H1 (cell line): Measurements from ENCODE around the gene ZNF622. TPM values are rescaled to one million over a fixed set of nuclear protein-coding genes. Genes with fewer than 3 reads are reported as not detected.

Experiments
- CTCF ChIA-PET: fragments of 300-600 bp; sonication (Branson Sonifier 250); formaldehyde crosslinking; loops from one replicate; lab custom pipeline; 2021; ENCODE audit not compliant: partially characterized antibody; lab: Charles Lee
- POLR2A ChIA-PET: fragments of 300-600 bp; sonication (Branson Sonifier 250); formaldehyde crosslinking; loops from one replicate; lab custom pipeline; 2021; ENCODE audit warnings: inconsistent platforms; ENCODE audit not compliant: partially characterized antibody; lab: Charles Lee
- DNase-seq, 2 experiments: peaks; one replicate each; pipeline versions ENCODE4 v3.0.0 to v3.0.0-alpha.2; 2010 to 2022; ENCODE audit warnings: low spot score in 2 of 2, low read depth in 1 of 2, mixed read lengths in 1 of 2
- FAIRE-seq: peaks from 2 replicates; lab custom pipeline; 2011; peaks lifted over from hg19 to GRCh38; lab: Jason Lieb, UNC
- H2AFZ ChIP-seq: 2 replicates; pipeline ENCODE4 v1.8.1; 2012; ENCODE audit warnings: low read length, inconsistent platforms
- H2AK5ac ChIP-seq: 2 replicates; pipeline ENCODE4 v1.6.1; 2013; ENCODE audit warnings: low read depth, low read length
- H2BK120ac ChIP-seq: replicated peaks from 2 replicates; pipeline ENCODE3; 2013; ENCODE audit warnings: low read depth, low read length, inconsistent platforms
- H2BK12ac ChIP-seq: 2 replicates; pipeline ENCODE4 v1.6.1; 2013; ENCODE audit warnings: low read depth, low read length
- H2BK15ac ChIP-seq: 2 replicates; pipeline ENCODE4 v1.6.1; 2013; ENCODE audit warnings: low read length
- H2BK20ac ChIP-seq: 2 replicates; pipeline ENCODE4 v1.6.1; 2013; ENCODE audit warnings: low read length
- H2BK5ac ChIP-seq: 2 replicates; pipeline ENCODE4 v1.6.1; 2013; ENCODE audit warnings: low read depth, low read length
- H3K14ac ChIP-seq: 2 replicates; pipeline ENCODE4 v1.6.1; 2013; ENCODE audit warnings: inconsistent platforms; ENCODE audit not compliant: insufficient read length
- H3K18ac ChIP-seq: 2 replicates; pipeline ENCODE4 v1.6.1; 2013; ENCODE audit warnings: low read length; ENCODE audit errors: extremely low read depth
- H3K23ac ChIP-seq: 2 replicates; pipeline ENCODE4 v1.6.1; 2013; ENCODE audit warnings: inconsistent platforms; ENCODE audit not compliant: insufficient read length
- H3K23me2 ChIP-seq: 2 replicates; pipeline ENCODE4 v1.6.1; 2013; ENCODE audit warnings: low read depth, low read length
- H3K27ac ChIP-seq: 2 replicates; pipeline ENCODE4 v1.6.1; 2011; ENCODE audit warnings: low read depth, low read length, inconsistent platforms
- H3K27me3 ChIP-seq, 4 experiments: replicated peaks in 1 of 4; 1 replicate in 1 of 4; 2 replicates in 3 of 4; pipeline versions ENCODE4 v1.6.1 to v1.8.1; 2011 to 2013; ENCODE audit warnings: low read length in 3 of 4, mild to moderate bottlenecking in 3 of 4, inconsistent platforms in 2 of 4, mixed read lengths in 2 of 4, moderate library complexity in 1 of 4; ENCODE audit not compliant: control insufficient read depth in 3 of 4, insufficient read depth in 3 of 4; ENCODE audit errors: extremely low read depth in 1 of 4
- H3K36me3 ChIP-seq, 4 experiments: 2 replicates each; pipeline versions ENCODE4 v1.6.1 to v1.8.1; 2011 to 2013; ENCODE audit warnings: mild to moderate bottlenecking in 4 of 4, low read length in 3 of 4, moderate library complexity in 2 of 4, control low read depth in 1 of 4, inconsistent platforms in 1 of 4; ENCODE audit not compliant: insufficient read depth in 4 of 4, control insufficient read depth in 2 of 4
- H3K4ac ChIP-seq: replicated peaks from 2 replicates; pipeline ENCODE3; 2013; ENCODE audit warnings: low read length, low read depth, mixed read lengths, inconsistent platforms; ENCODE audit not compliant: insufficient read length
- H3K4me1 ChIP-seq, 4 experiments: replicated peaks in 1 of 4; 1 replicate in 1 of 4; 2 replicates in 3 of 4; pipeline versions ENCODE4 v1.6.1 to v1.8.1; 2011 to 2013; ENCODE audit warnings: low read length in 3 of 4, inconsistent platforms in 2 of 4, mixed read lengths in 1 of 4; ENCODE audit not compliant: insufficient read depth in 4 of 4, control insufficient read depth in 3 of 4
- H3K4me2 ChIP-seq, 2 experiments: 2 replicates each; pipeline versions ENCODE4 v1.6.1 to v1.8.1; 2011 to 2013; ENCODE audit warnings: low read depth in 2 of 2, low read length in 2 of 2, control low read depth in 1 of 2, inconsistent platforms in 1 of 2, mild to moderate bottlenecking in 1 of 2; ENCODE audit not compliant: insufficient read depth in 1 of 2
- H3K4me3 ChIP-seq, 4 experiments: fragments of 200-600, 300-600 bp in 1 of 4; sonication (generic), shearing (Covaris generic), sonication (Bioruptor Twin) in 1 of 4; 2 replicates each; pipeline versions ENCODE4 v1.5.1 to v1.8.1; 2011 to 2016; ENCODE audit warnings: low read length in 4 of 4, low read depth in 3 of 4, control low read depth in 2 of 4, inconsistent platforms in 2 of 4, mild to moderate bottlenecking in 2 of 4, mixed read lengths in 1 of 4, moderate library complexity in 1 of 4; ENCODE audit not compliant: insufficient read depth in 2 of 4; ENCODE audit errors: extremely low read depth in 1 of 4
- H3K56ac ChIP-seq: replicated peaks from 2 replicates; pipeline ENCODE3; 2013; ENCODE audit warnings: low read depth, mild to moderate bottlenecking, mixed read lengths, low read length, inconsistent platforms; ENCODE audit not compliant: insufficient read length
- H3K79me1 ChIP-seq: 2 replicates; pipeline ENCODE4 v1.6.1; 2013; ENCODE audit warnings: low read depth, low read length, control low read depth
- H3K79me2 ChIP-seq, 2 experiments: 2 replicates each; pipeline versions ENCODE4 v1.6.1 to v1.8.1; 2012 to 2013; ENCODE audit warnings: low read length in 2 of 2, mild to moderate bottlenecking in 2 of 2, inconsistent platforms in 1 of 2; ENCODE audit not compliant: insufficient read depth in 2 of 2, control insufficient read depth in 1 of 2
- H3K9ac ChIP-seq, 4 experiments: replicated peaks in 1 of 4; 1 replicate in 1 of 4; 2 replicates in 3 of 4; pipeline versions ENCODE4 v1.6.1 to v1.8.1; 2011 to 2013; ENCODE audit warnings: low read depth in 3 of 4, low read length in 3 of 4, control low read depth in 2 of 4, mild to moderate bottlenecking in 2 of 4, moderate library complexity in 2 of 4, inconsistent platforms in 1 of 4; ENCODE audit errors: extremely low read depth in 1 of 4
- H3K9me3 ChIP-seq, 2 experiments: 2 replicates each; pipeline versions ENCODE4 v1.6.1 to v1.8.1; 2012 to 2013; ENCODE audit warnings: mild to moderate bottlenecking in 2 of 2, moderate library complexity in 2 of 2, control low read depth in 1 of 2, inconsistent platforms in 1 of 2, low read depth in 1 of 2, low read length in 1 of 2, mixed read lengths in 1 of 2; ENCODE audit not compliant: insufficient read depth in 2 of 2
- H4K20me1 ChIP-seq, 2 experiments: replicated peaks in 1 of 2; 2 replicates each; pipeline versions ENCODE3 to v1.8.1; 2011 to 2013; ENCODE audit warnings: inconsistent platforms in 2 of 2, low read length in 2 of 2, mild to moderate bottlenecking in 1 of 2; ENCODE audit not compliant: insufficient read depth in 2 of 2, control insufficient read depth in 1 of 2
- H4K5ac ChIP-seq: 2 replicates; pipeline ENCODE4 v1.6.1; 2013; ENCODE audit warnings: low read length, low read depth, mixed read lengths, inconsistent platforms; ENCODE audit not compliant: insufficient read length
- H4K8ac ChIP-seq: 2 replicates; pipeline ENCODE4 v1.8.0; 2013; ENCODE audit warnings: mild to moderate bottlenecking, moderate library complexity, low read length, inconsistent platforms; ENCODE audit not compliant: insufficient read depth; ENCODE audit errors: extremely low read depth
- H4K91ac ChIP-seq: replicated peaks from 2 replicates; pipeline ENCODE3; 2013; ENCODE audit warnings: low read length, mixed read lengths, inconsistent platforms; ENCODE audit not compliant: insufficient read length
- BRCA1 ChIP-seq: IDR thresholded peaks from 2 replicates; pipeline ENCODE4 v1.6.1; 2012; ENCODE audit warnings: low read depth, low read length, improper control_type of control experiment
- GABPA ChIP-seq: IDR thresholded peaks from 2 replicates; pipeline ENCODE4 v1.6.1; 2011; ENCODE audit warnings: mild to moderate bottlenecking, low read length, moderate library complexity, borderline replicate concordance; ENCODE audit not compliant: insufficient read depth
- HDAC6 ChIP-seq: IDR thresholded peaks from one replicate; pipeline ENCODE4 v1.7.1; 2012; ENCODE audit warnings: low read depth, mild to moderate bottlenecking, inconsistent platforms, low read length, moderate library complexity
- RAD21 ChIP-seq, 2 experiments: IDR thresholded peaks in 1 of 2; conservative IDR thresholded peaks in 1 of 2; 2 replicates each; pipeline ENCODE4 v1.6.1; 2011; ENCODE audit warnings: low read depth in 2 of 2, low read length in 2 of 2, improper control_type of control experiment in 1 of 2, inconsistent platforms in 1 of 2, mild to moderate bottlenecking in 1 of 2, moderate library complexity in 1 of 2
- RNF2 ChIP-seq: fragments of 200-900, 300-1000 bp; sonication (generic); IDR thresholded peaks from 2 replicates; pipeline ENCODE4 v1.7.1; 2016; ENCODE audit warnings: borderline replicate concordance, low read depth, mild to moderate bottlenecking, antibody characterized with exemption, low read length; ENCODE audit not compliant: poor library complexity, severe bottlenecking; ENCODE audit errors: missing control alignments
- SAP30 ChIP-seq: fragments of 300-600 bp; sonication (generic); IDR thresholded peaks from 2 replicates; pipeline ENCODE4 v1.7.1; 2012; ENCODE audit warnings: low read length, moderate library complexity, mild to moderate bottlenecking, inconsistent platforms; ENCODE audit not compliant: insufficient read depth, insufficient replicate concordance
- SIN3A ChIP-seq, 2 experiments: IDR thresholded peaks in 1 of 2; conservative IDR thresholded peaks in 1 of 2; 2 replicates each; pipeline ENCODE4 v1.6.1; 2011 to 2012; ENCODE audit warnings: low read length in 2 of 2, improper control_type of control experiment in 1 of 2, low read depth in 1 of 2, mild to moderate bottlenecking in 1 of 2
- WGBS, 2 experiments: shearing (Covaris generic) in 1 of 2; methylation state at CpG; one replicate each; pipeline versions ENCODE4 v1.1.6 to v1.1.7; 2013 to 2015; ENCODE audit warnings: low lambda C conversion rate in 2 of 2, mixed read lengths in 2 of 2, inconsistent platforms in 1 of 2, low coverage in 1 of 2, missing lambda C conversion rate in 1 of 2; ENCODE audit not compliant: insufficient replicate concordance in 2 of 2, insufficient coverage in 1 of 2, insufficient read length in 1 of 2; ENCODE audit errors: extremely low coverage in 1 of 2, missing lambda C conversion rate in 1 of 2; 5-methylcytosine and 5-hydroxymethylcytosine counted together
- polyA plus RNA-seq, 7 experiments: library from polyadenylated mRNA; depleted of rRNA in 3 of 7; stranded (reverse) in 5 of 7; unstranded in 2 of 7; fragments of >200 nt in 5 of 7; fragments of 200-250 nt in 2 of 7; gene quantifications; 1 replicate in 5 of 7; 2 replicates in 1 of 7; 4 replicates in 1 of 7; pipeline versions ENCODE4 v1.2.1 to v1.2.3, GENCODE V29; 2011 to 2013; ENCODE audit warnings: missing spikeins in 2 of 7, mixed read lengths in 2 of 7
- total RNA-seq: library from RNA; stranded (reverse); fragmentation: NEBNext Ultra II Directional; extraction: Animal tissue kit (Norgen Biotek cat#: 25700); gene quantifications from 2 replicates; pipeline ENCODE4 v1.2.1, GENCODE V29; 2021

ZNF622 gene
- total and polyA plus RNA-seq, 2 of the 8 experiments (the other 6 are each of a cell fraction or from before 2014, with no cell fraction given) = 8.8 to 30.8 TPM

DNA sequence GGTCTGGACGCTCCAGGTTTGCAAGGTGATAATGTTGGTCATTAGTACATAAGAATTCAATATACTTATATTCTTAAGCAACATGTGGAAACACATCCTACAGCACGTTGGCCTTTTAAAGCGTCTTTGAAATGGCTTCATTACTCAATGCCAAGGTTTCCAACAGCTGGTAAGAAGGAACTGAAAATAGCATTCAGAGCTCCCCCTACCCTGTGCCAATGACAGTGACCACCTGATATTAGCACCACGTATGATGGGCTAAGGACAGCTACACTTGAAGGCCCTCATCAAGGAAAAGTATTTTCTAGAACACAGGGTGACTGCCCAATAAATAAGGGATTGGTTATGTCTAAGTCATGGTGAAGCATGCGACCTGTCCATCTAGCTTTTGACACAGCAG, 9.9 kb downstream of the ZNF622 start:
- H2AFZ ChIP-seq = no peak overlapping the region
- H3K23ac ChIP-seq = no peak overlapping the region
- no peak overlapping the region for H2BK20ac ChIP-seq
- peaks cover 2% of the 10 kb centered on the region in 2 experiments for H4K20me1 ChIP-seq
- peaks cover 3 to 40% (median 24%) of the 10 kb centered on the region in 4 experiments; a peak in 7 of 8 replicates for H3K36me3 ChIP-seq
- no peak overlapping the region for H3K4me3 ChIP-seq
- no peak overlapping the region for H3K4me2 ChIP-seq
- H4K91ac ChIP-seq = no peak overlapping the region
- peaks cover 0 to 3% (median 0%) of the 10 kb centered on the region in 4 experiments; a peak in 1 of 7 replicates for H3K4me1 ChIP-seq
- H3K4ac ChIP-seq = no peak overlapping the region
- H3K9ac ChIP-seq = no peak overlapping the region
- no peaks in the 10 kb centered on the region for H3K9me3 ChIP-seq
- H3K56ac ChIP-seq = no peak overlapping the region
- no peak overlapping the region for H2BK120ac ChIP-seq
- H2BK5ac ChIP-seq = no peak overlapping the region
- no peak overlapping the region for H4K5ac ChIP-seq
- peaks cover 0 to 17% of the 10 kb centered on the region in 2 experiments; a peak in 2 of 4 replicates for H3K79me2 ChIP-seq
- 88% methylated on average over 5 of the region's 5 CpGs; no CpG with 5 or more reads in 1 of the 2 experiments for WGBS, 2 experiments
- no peak overlapping the region for H2BK15ac ChIP-seq
- no peak overlapping the region for H3K18ac ChIP-seq
- no peaks in the 10 kb centered on the region for H3K23me2 ChIP-seq
- no peak overlapping the region for H2BK12ac ChIP-seq
- TF ChIP-seq GABPA = no peak
- no peak for TF ChIP-seq RAD21 (IDR thresholded peaks at IDR 0.05 in 1 of 2, conservative IDR thresholded peaks at IDR 0.05 in 1 of 2; ENCODE audit: low read depth in 2 of 2, low read length in 2 of 2)
- no peak for TF ChIP-seq HDAC6
- TF ChIP-seq BRCA1 = no peak
- TF ChIP-seq SIN3A (conservative IDR thresholded peaks at IDR 0.05 in 1 of 2, IDR thresholded peaks at IDR 0.05 in 1 of 2; ENCODE audit: low read depth in 1 of 2, low read length in 2 of 2) = no peak
- TF ChIP-seq RNF2 = no peak
- TF ChIP-seq SAP30 = no peak
- FAIRE-seq (no peak), DNase-seq (no peak)
- no peaks in the 10 kb centered on the region for H3K27me3 ChIP-seq
- H4K8ac ChIP-seq = no peak overlapping the region
- POLR2A ChIA-PET = no interaction called here
- H2AK5ac ChIP-seq = no peak overlapping the region
- peaks cover 2% of the 10 kb centered on the region; the same call in 1 of the 2 replicates for H3K79me1 ChIP-seq
- CTCF ChIA-PET = interaction anchor here (0.6 to 11.0 kb wide), 47 partner anchors 9 to 999 kb away, joined by 3 to 125 read pairs (median 4); partner anchors contain the start of genes MARCHF11 and ZNF622
- H3K27ac ChIP-seq = no peak overlapping the region
- H3K14ac ChIP-seq = no peak overlapping the region
